WTC11 (cell line): ENCODE measurements around the gene DSC3. TPM values are rescaled to one million over a fixed set of nuclear protein-coding genes. Genes with fewer than 3 reads are reported as not detected.

ENCODE experiments used
- ATAC-seq: fragments of 200-7000 bp; cut with Tn5 transposase; 2 replicates; pipeline ENCODE4 v1.10.0; 2021; ENCODE audit warnings: mild to moderate bottlenecking, moderate library complexity
- Bru-seq: library from RNA; stranded (reverse); fragments of 400-500 nt; gene quantifications from one replicate; lab custom pipeline; 2021; lab: Mats Ljungman, UMichigan
- CTCF ChIA-PET: fragments of 300-600 bp; sonication (Branson Sonifier 250); formaldehyde crosslinking; loops from one replicate; lab custom pipeline; 2021; ENCODE audit warnings: antibody characterized with exemption; lab: Charles Lee
- POLR2A ChIA-PET: fragments of 350-600 bp; sonication (Branson Sonifier 250); formaldehyde crosslinking; loops from one replicate; lab custom pipeline; 2021; ENCODE audit warnings: antibody characterized with exemption; lab: Charles Lee
- DNase-seq: peaks from one replicate; pipeline ENCODE4 v3.0.0; 2021; ENCODE audit warnings: low spot score
- H3K27ac Mint-ChIP-seq: 2 replicates; pipeline ENCODE4 v1.8.0; 2021; ENCODE audit warnings: mixed read lengths
- H3K27me3 Mint-ChIP-seq: 2 replicates; pipeline ENCODE4 v1.8.0; 2021; ENCODE audit warnings: low read depth, mild to moderate bottlenecking, moderate library complexity, mixed read lengths
- H3K36me3 Mint-ChIP-seq: 2 replicates; pipeline ENCODE4 v1.8.0; 2021; ENCODE audit warnings: mixed read lengths
- H3K4me1 Mint-ChIP-seq: 2 replicates; pipeline ENCODE4 v1.8.0; 2022; ENCODE audit warnings: mixed read lengths
- H3K4me3 Mint-ChIP-seq: 2 replicates; pipeline ENCODE4 v1.8.0; 2021; ENCODE audit warnings: mild to moderate bottlenecking, moderate library complexity, mixed read lengths
- H3K9me3 Mint-ChIP-seq: 2 replicates; pipeline ENCODE4 v1.8.0; 2021; ENCODE audit warnings: mixed read lengths
- ESRRA ChIP-seq: sonication (generic); formaldehyde crosslinking; IDR thresholded peaks from 2 replicates; pipeline ENCODE4 v1.8.1; 2022; ENCODE audit warnings: mild to moderate bottlenecking, missing genetic modification reagents, borderline replicate concordance
- GABPB1 ChIP-seq: sonication (generic); formaldehyde crosslinking; IDR thresholded peaks from 2 replicates; pipeline ENCODE4 v1.8.1; 2023; ENCODE audit warnings: mild to moderate bottlenecking, missing genetic modification reagents
- GTF2I ChIP-seq: fragments of 250-450 bp; sonication (Bioruptor Pico); conservative IDR thresholded peaks from 2 replicates; pipeline ENCODE4 v1.4.0; 2021; ENCODE audit warnings: mild to moderate bottlenecking
- JAZF1 ChIP-seq: fragments of 250-450 bp; sonication (Bioruptor Pico); IDR thresholded peaks from 2 replicates; pipeline ENCODE4 v1.9.0; 2021; ENCODE audit warnings: moderate library complexity, mild to moderate bottlenecking, inconsistent platforms
- KAT7 ChIP-seq: sonication (generic); formaldehyde crosslinking; IDR thresholded peaks from 2 replicates; pipeline ENCODE4 v1.8.1; 2023; ENCODE audit warnings: missing genetic modification reagents, mild to moderate bottlenecking, borderline replicate concordance
- SMAD3 ChIP-seq: sonication (generic); formaldehyde crosslinking; IDR thresholded peaks from 2 replicates; pipeline ENCODE4 v1.8.0; 2022; ENCODE audit warnings: missing genetic modification reagents, mild to moderate bottlenecking, borderline replicate concordance
- SMAD4 ChIP-seq: sonication (generic); formaldehyde crosslinking; IDR thresholded peaks from 2 replicates; pipeline ENCODE4 v1.8.0; 2022; ENCODE audit warnings: mild to moderate bottlenecking, missing genetic modification reagents
- TEAD1 ChIP-seq: sonication (generic); formaldehyde crosslinking; IDR thresholded peaks from 2 replicates; pipeline ENCODE4 v1.8.0; 2022; ENCODE audit warnings: mild to moderate bottlenecking, missing genetic modification reagents
- ZBTB21 ChIP-seq: sonication (generic); formaldehyde crosslinking; IDR thresholded peaks from 2 replicates; pipeline ENCODE4 v1.8.1; 2023; ENCODE audit warnings: mild to moderate bottlenecking, missing genetic modification reagents, borderline replicate concordance
- ZNF138 ChIP-seq: sonication (generic); formaldehyde crosslinking; conservative IDR thresholded peaks from 2 replicates; pipeline ENCODE4 v1.8.1; 2022; ENCODE audit warnings: mild to moderate bottlenecking, moderate library complexity, missing genetic modification reagents
- ZNF396 ChIP-seq: fragments of 250-450 bp; sonication (Bioruptor Pico); IDR thresholded peaks from 2 replicates; pipeline ENCODE4 v1.8.0; 2021; ENCODE audit warnings: mild to moderate bottlenecking, moderate library complexity, borderline replicate concordance
- long read RNA-seq, 3 experiments: library from RNA in 1 of 3; library from capped mRNA in 1 of 3; library from polyadenylated mRNA in 1 of 3; unstranded in 2 of 3; stranded (forward) in 1 of 3; transcript quantifications; one replicate each; pipeline ENCODE4 v2.0.0, GENCODE V29; 2021
- total RNA-seq: library from RNA; stranded (reverse); gene quantifications from 3 replicates; pipeline ENCODE4 v1.2.3, GENCODE V29; 2021
- TF ChIP-seq, protein P1 (sequence below): fragments of 200-600 bp; IDR thresholded peaks from 2 replicates; pipeline ENCODE4 v1.8.0; 2022; ENCODE audit warnings: antibody characterized with exemption
- TF ChIP-seq, protein P2 (sequence below): sonication (generic); formaldehyde crosslinking; IDR thresholded peaks from 2 replicates; pipeline ENCODE4 v1.8.0; 2022; ENCODE audit warnings: mild to moderate bottlenecking, missing genetic modification reagents
- TF ChIP-seq, protein P3 (sequence below): sonication (generic); formaldehyde crosslinking; IDR thresholded peaks from 2 replicates; pipeline ENCODE4 v1.8.0; 2022; ENCODE audit warnings: missing genetic modification reagents
- TF ChIP-seq, protein P4 (sequence below): sonication (generic); formaldehyde crosslinking; IDR thresholded peaks from 2 replicates; pipeline ENCODE4 v1.8.1; 2022; ENCODE audit warnings: low read depth, missing genetic modification reagents, borderline replicate concordance
- TF ChIP-seq, protein P5 (sequence below): fragments of 250-450 bp; sonication (Bioruptor Pico); IDR thresholded peaks from 2 replicates; pipeline ENCODE4 v1.8.0; 2021; ENCODE audit warnings: mild to moderate bottlenecking
- TF ChIP-seq, protein P6 (sequence below): fragments of 250-450 bp; sonication (Bioruptor Pico); IDR thresholded peaks from 2 replicates; pipeline ENCODE4 v1.9.0; 2021; ENCODE audit warnings: mild to moderate bottlenecking, borderline replicate concordance
- TF ChIP-seq, protein P7 (sequence below): sonication (generic); formaldehyde crosslinking; IDR thresholded peaks from 2 replicates; pipeline ENCODE4 v1.8.1; 2023; ENCODE audit warnings: mild to moderate bottlenecking, missing genetic modification reagents, moderate library complexity
- TF ChIP-seq, protein P8 (sequence below): sonication (generic); formaldehyde crosslinking; IDR thresholded peaks from 2 replicates; pipeline ENCODE4 v1.8.0; 2022; ENCODE audit warnings: mild to moderate bottlenecking, missing genetic modification reagents

DSC3 gene
- total RNA-seq, result 2.1 to 2.8 TPM (median 2.6 TPM) in 3 replicates
- percentile 37 among the genes with signal in this experiment for Bru-seq, nascent RNA
- long read RNA-seq, experiment 1, full-length matches to known transcripts, result 8 of 14 reads
- long read RNA-seq, experiment 1, partial matches to known transcripts, result 6 of 14 reads
- long read RNA-seq, experiment 1, other reads (novel, unspliced or antisense), result 0 of 14 reads
- long read RNA-seq, experiment 2, full-length matches to known transcripts, result 1 of 6 reads
- long read RNA-seq, experiment 2, partial matches to known transcripts, result 0 of 6 reads
- long read RNA-seq, experiment 2, other reads (novel, unspliced or antisense), result 5 of 6 reads
- long read RNA-seq, experiment 3, result 0 reads

DNA sequence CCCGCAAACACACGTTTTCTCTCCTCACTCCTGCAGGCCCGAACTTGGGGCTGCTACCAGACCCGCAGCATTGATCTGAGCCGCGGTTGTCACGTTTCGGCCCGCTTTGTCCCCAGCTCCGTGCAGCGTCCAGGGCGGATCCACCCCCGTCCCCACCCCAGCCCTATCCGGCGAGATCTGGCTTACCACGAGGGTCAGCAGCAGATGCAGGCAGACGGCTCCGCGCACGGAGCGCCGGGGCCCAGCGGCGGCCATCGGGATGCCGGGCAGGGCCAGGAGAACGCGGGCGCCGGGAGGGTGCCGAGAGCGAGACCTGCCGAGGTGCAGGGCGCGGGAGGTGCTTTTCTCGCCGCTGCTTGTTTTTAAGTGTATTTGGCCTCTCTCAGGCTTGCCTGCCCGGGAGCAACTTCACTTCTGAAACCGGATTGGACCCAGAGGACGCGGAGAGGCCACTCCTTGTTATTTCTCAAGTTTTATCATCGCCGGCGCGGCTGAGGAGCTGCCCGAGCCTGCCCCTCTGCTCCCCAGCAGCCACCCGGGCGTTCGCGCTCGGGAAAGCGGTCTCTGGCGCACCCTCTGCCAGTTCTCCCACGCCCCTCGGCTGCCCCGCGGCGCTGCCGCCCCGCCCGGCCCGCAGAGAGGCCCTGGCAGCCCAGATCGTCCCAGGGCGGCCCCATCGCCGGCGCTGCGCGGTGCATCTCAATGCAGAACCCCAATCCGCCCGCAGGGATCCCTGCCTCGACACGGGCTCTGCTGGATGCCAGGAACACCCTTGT is at the start of gene DSC3:
Gene DSC3 (minus strand): TSS at position 337 of the 776 bp plus-strand sequence. CDS start 82 bp downstream, at position 255.
- Mint-ChIP-seq H3K4me1 (peaks cover 34% of the 10 kb centered on the region), H3K27ac (peak within 1 kb of the TSS; percentile 33; the same call in 1 of the 2 replicates), H3K27me3 (peaks cover 74% of the 10 kb centered on the region), H3K9me3 (no peaks in the 10 kb centered on the region), H3K4me3 (peak within 1 kb of the TSS; percentile 89), H3K36me3 (no peaks in the 10 kb centered on the region)
- peak; percentile 75 for ATAC-seq
- DNase-seq, result peak; percentile 71
- ChIA-PET CTCF (no interaction called here), POLR2A (interaction anchor here (0.6 to 1.1 kb wide), 3 partner anchors 19 to 458 kb away, joined by 3 to 6 read pairs (median 3); no protein-coding TSS in a partner anchor)
- TF ChIP-seq KAT7 (CRISPR knock-in tag) (no peak), ZNF138 (CRISPR knock-in tag) (0 out of 2 replicates have a peak, but pooled peaks have one; percentile 23), TEAD1 (CRISPR knock-in tag) (no peak), SMAD3 (CRISPR knock-in tag) (no peak), ESRRA (no peak), GTF2I (CRISPR knock-in tag) (no peak), SMAD4 (no peak), GABPB1 (no peak), ZNF396 (no peak), JAZF1 (CRISPR knock-in tag) (no peak), ZBTB21 (CRISPR knock-in tag) (no peak; the same call in 1 of the 2 replicates)
- TF ChIP-seq, protein P1, sequence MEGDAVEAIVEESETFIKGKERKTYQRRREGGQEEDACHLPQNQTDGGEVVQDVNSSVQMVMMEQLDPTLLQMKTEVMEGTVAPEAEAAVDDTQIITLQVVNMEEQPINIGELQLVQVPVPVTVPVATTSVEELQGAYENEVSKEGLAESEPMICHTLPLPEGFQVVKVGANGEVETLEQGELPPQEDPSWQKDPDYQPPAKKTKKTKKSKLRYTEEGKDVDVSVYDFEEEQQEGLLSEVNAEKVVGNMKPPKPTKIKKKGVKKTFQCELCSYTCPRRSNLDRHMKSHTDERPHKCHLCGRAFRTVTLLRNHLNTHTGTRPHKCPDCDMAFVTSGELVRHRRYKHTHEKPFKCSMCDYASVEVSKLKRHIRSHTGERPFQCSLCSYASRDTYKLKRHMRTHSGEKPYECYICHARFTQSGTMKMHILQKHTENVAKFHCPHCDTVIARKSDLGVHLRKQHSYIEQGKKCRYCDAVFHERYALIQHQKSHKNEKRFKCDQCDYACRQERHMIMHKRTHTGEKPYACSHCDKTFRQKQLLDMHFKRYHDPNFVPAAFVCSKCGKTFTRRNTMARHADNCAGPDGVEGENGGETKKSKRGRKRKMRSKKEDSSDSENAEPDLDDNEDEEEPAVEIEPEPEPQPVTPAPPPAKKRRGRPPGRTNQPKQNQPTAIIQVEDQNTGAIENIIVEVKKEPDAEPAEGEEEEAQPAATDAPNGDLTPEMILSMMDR, result no peak
- TF ChIP-seq, protein P2, sequence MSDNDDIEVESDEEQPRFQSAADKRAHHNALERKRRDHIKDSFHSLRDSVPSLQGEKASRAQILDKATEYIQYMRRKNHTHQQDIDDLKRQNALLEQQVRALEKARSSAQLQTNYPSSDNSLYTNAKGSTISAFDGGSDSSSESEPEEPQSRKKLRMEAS (CRISPR knock-in tag), result peak; percentile 83
- TF ChIP-seq, protein P3, sequence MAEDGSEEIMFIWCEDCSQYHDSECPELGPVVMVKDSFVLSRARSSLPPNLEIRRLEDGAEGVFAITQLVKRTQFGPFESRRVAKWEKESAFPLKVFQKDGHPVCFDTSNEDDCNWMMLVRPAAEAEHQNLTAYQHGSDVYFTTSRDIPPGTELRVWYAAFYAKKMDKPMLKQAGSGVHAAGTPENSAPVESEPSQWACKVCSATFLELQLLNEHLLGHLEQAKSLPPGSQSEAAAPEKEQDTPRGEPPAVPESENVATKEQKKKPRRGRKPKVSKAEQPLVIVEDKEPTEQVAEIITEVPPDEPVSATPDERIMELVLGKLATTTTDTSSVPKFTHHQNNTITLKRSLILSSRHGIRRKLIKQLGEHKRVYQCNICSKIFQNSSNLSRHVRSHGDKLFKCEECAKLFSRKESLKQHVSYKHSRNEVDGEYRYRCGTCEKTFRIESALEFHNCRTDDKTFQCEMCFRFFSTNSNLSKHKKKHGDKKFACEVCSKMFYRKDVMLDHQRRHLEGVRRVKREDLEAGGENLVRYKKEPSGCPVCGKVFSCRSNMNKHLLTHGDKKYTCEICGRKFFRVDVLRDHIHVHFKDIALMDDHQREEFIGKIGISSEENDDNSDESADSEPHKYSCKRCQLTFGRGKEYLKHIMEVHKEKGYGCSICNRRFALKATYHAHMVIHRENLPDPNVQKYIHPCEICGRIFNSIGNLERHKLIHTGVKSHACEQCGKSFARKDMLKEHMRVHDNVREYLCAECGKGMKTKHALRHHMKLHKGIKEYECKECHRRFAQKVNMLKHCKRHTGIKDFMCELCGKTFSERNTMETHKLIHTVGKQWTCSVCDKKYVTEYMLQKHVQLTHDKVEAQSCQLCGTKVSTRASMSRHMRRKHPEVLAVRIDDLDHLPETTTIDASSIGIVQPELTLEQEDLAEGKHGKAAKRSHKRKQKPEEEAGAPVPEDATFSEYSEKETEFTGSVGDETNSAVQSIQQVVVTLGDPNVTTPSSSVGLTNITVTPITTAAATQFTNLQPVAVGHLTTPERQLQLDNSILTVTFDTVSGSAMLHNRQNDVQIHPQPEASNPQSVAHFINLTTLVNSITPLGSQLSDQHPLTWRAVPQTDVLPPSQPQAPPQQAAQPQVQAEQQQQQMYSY (CRISPR knock-in tag), result no peak
- TF ChIP-seq, protein P4, sequence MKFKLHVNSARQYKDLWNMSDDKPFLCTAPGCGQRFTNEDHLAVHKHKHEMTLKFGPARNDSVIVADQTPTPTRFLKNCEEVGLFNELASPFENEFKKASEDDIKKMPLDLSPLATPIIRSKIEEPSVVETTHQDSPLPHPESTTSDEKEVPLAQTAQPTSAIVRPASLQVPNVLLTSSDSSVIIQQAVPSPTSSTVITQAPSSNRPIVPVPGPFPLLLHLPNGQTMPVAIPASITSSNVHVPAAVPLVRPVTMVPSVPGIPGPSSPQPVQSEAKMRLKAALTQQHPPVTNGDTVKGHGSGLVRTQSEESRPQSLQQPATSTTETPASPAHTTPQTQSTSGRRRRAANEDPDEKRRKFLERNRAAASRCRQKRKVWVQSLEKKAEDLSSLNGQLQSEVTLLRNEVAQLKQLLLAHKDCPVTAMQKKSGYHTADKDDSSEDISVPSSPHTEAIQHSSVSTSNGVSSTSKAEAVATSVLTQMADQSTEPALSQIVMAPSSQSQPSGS (CRISPR knock-in tag), result no peak
- TF ChIP-seq, protein P5, sequence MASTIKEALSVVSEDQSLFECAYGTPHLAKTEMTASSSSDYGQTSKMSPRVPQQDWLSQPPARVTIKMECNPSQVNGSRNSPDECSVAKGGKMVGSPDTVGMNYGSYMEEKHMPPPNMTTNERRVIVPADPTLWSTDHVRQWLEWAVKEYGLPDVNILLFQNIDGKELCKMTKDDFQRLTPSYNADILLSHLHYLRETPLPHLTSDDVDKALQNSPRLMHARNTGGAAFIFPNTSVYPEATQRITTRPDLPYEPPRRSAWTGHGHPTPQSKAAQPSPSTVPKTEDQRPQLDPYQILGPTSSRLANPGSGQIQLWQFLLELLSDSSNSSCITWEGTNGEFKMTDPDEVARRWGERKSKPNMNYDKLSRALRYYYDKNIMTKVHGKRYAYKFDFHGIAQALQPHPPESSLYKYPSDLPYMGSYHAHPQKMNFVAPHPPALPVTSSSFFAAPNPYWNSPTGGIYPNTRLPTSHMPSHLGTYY (CRISPR knock-in tag), result no peak
- TF ChIP-seq, protein P6, sequence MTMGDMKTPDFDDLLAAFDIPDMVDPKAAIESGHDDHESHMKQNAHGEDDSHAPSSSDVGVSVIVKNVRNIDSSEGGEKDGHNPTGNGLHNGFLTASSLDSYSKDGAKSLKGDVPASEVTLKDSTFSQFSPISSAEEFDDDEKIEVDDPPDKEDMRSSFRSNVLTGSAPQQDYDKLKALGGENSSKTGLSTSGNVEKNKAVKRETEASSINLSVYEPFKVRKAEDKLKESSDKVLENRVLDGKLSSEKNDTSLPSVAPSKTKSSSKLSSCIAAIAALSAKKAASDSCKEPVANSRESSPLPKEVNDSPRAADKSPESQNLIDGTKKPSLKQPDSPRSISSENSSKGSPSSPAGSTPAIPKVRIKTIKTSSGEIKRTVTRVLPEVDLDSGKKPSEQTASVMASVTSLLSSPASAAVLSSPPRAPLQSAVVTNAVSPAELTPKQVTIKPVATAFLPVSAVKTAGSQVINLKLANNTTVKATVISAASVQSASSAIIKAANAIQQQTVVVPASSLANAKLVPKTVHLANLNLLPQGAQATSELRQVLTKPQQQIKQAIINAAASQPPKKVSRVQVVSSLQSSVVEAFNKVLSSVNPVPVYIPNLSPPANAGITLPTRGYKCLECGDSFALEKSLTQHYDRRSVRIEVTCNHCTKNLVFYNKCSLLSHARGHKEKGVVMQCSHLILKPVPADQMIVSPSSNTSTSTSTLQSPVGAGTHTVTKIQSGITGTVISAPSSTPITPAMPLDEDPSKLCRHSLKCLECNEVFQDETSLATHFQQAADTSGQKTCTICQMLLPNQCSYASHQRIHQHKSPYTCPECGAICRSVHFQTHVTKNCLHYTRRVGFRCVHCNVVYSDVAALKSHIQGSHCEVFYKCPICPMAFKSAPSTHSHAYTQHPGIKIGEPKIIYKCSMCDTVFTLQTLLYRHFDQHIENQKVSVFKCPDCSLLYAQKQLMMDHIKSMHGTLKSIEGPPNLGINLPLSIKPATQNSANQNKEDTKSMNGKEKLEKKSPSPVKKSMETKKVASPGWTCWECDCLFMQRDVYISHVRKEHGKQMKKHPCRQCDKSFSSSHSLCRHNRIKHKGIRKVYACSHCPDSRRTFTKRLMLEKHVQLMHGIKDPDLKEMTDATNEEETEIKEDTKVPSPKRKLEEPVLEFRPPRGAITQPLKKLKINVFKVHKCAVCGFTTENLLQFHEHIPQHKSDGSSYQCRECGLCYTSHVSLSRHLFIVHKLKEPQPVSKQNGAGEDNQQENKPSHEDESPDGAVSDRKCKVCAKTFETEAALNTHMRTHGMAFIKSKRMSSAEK, result no peak
- TF ChIP-seq, protein P7, sequence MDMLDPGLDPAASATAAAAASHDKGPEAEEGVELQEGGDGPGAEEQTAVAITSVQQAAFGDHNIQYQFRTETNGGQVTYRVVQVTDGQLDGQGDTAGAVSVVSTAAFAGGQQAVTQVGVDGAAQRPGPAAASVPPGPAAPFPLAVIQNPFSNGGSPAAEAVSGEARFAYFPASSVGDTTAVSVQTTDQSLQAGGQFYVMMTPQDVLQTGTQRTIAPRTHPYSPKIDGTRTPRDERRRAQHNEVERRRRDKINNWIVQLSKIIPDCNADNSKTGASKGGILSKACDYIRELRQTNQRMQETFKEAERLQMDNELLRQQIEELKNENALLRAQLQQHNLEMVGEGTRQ (CRISPR knock-in tag), result peak; percentile 15; the same call in 1 of the 2 replicates
- TF ChIP-seq, protein P8, sequence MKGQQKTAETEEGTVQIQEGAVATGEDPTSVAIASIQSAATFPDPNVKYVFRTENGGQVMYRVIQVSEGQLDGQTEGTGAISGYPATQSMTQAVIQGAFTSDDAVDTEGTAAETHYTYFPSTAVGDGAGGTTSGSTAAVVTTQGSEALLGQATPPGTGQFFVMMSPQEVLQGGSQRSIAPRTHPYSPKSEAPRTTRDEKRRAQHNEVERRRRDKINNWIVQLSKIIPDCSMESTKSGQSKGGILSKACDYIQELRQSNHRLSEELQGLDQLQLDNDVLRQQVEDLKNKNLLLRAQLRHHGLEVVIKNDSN (CRISPR knock-in tag), result peak; percentile 41; the same call in 1 of the 2 replicates
